HEK293T (cell line): Measurements from ENCODE around the gene DDT.

Experiments used
- ARNT ChIP-seq: fragments of 450-650 bp; IDR thresholded peaks from 2 replicates; pipeline ENCODE4 v1.6.1; 2017; ENCODE audit warnings: mild to moderate bottlenecking
- BHLHE40 ChIP-seq: fragments of 450-650 bp; IDR thresholded peaks from 2 replicates; pipeline ENCODE4 v1.6.1; 2016; ENCODE audit warnings: mild to moderate bottlenecking, moderate library complexity, borderline replicate concordance
- CTBP1 ChIP-seq: fragments of 450-650 bp; IDR thresholded peaks from 2 replicates; pipeline ENCODE4 v1.6.1; 2016; ENCODE audit warnings: borderline replicate concordance
- ELF4 ChIP-seq: fragments of 450-650 bp; IDR thresholded peaks from 2 replicates; pipeline ENCODE4 v1.6.1; 2017; ENCODE audit warnings: antibody characterized with exemption
- SUZ12 ChIP-seq: fragments of 450-650 bp; IDR thresholded peaks from 2 replicates; pipeline ENCODE4 v1.6.1; 2016; ENCODE audit warnings: mild to moderate bottlenecking

GRCh38 chr22:24009227-24010017, 35.2 kb upstream of the DDT start:
- TF ChIP-seq CTBP1 (no peak), ELF4 (no peak), ARNT (no peak), SUZ12 (no peak), BHLHE40 (no peak)
